HG03342 (cell line): ENCODE data around the gene MED1.

Source experiments
- ATAC-seq: cut with Tn5 transposase; IDR thresholded peaks from one replicate; pipeline ENCODE4 v1.9.1; 2021; ENCODE audit warnings: mild to moderate bottlenecking, moderate library complexity; ENCODE audit not compliant: unreplicated experiment

MED1 gene

GRCh38 chr17:39364236-39365025, 86.6 kb downstream of the MED1 start:
- ATAC-seq = no peak

GRCh38 chr17:39361064-39361463, 90.0 kb downstream of the MED1 start:
- ATAC-seq = no peak

GRCh38 chr17:39360537-39360936, 90.5 kb downstream of the MED1 start:
- no peak for ATAC-seq

GRCh38 chr17:39359994-39360393, 91.1 kb downstream of the MED1 start:
- no peak for ATAC-seq

GRCh38 chr17:39357986-39358385, 93.1 kb downstream of the MED1 start:
- no peak for ATAC-seq

- ATAC-seq = no peak
Measured at GRCh38 chr17:39357488-39357887, 93.6 kb downstream of the MED1 start.
